ENCODE measurements around the gene CACNA2D3.
"Not testable (repeated sequence)": the region's sequence is repeated elsewhere in the genome, so short reads cannot be mapped to it uniquely, and the experiment has no call there.

The CACNA2D3 gene

DNA sequence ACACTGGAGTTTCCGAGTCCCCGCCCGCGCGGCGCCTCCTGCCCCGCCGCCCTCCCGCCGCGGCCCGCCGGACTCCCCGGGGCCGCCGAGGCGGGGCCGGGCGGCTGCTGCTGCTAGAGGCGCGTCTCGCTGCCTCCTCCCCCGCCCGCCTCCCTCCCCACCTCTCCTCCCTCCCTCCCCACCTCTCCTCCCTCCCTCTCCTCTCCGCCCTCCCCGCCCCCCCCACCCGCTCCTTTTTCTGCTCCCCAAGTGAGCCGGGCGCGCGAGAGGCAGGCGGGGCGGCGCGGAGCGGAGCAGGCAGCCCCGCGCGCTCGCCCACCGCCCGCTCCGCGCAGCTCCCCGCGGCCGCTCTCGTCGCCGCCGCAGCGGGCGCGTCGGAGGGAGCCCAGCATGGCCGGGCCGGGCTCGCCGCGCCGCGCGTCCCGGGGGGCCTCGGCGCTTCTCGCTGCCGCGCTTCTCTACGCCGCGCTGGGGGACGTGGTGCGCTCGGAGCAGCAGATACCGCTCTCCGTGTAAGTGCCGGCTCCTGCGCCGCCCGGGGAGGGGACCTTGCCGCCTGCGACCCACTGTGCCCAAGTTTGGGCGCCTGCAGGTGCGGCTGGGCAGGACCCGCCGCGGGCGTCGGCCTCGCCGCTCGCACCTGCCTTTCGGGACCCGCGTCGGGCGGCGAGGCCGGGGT is at the start of gene CACNA2D3:
TSS of gene CACNA2D3 (plus strand) at position 229 of the 679 bp plus-strand sequence.
- Mint-ChIP-seq H3K27ac (no peak within 1 kb of the TSS), H3K4me3 (no peak within 1 kb of the TSS), H3K9me3 (no peaks in the 10 kb centered on the region), H3K36me3 (ENCODE audit: low read depth) (no peaks in the 10 kb centered on the region), H3K4me1 (ENCODE audit: low read depth) (no peaks in the 10 kb centered on the region), H3K27me3 (peaks cover 65% of the 10 kb centered on the region)
- intact Hi-C loops (cut with micrococcal nuclease) = no loop called here

DNA sequence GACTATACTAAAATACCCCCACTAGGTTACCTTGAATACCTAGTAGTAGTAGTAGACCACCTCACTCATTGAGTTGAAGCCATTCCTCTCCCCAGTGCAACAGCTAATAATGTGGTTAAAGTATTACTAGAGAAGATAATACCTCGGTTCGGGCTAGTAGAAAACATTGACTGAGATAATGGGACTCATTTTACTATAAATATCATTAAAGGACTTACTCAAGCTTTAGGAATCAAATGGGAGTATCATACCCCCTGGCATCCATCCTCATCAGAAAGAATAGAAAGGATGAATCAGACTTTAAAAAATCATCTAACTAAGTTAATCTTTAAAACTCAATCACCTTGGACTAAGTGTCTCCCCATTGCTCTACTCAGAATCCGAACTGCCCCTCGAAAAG is 49.0 kb upstream of the CACNA2D3 start:
- H3K27ac Mint-ChIP-seq = no peak overlapping the region
- H3K4me3 Mint-ChIP-seq = no peak overlapping the region
- H3K4me1 Mint-ChIP-seq (ENCODE audit: low read depth) = peaks cover 8% of the 10 kb centered on the region
- H3K27me3 Mint-ChIP-seq = peaks cover 2% of the 10 kb centered on the region
- H3K9me3 Mint-ChIP-seq = peaks cover 21% of the 10 kb centered on the region
- intact Hi-C loops (cut with micrococcal nuclease) = no loop called here
- no peaks in the 10 kb centered on the region for H3K36me3 Mint-ChIP-seq (ENCODE audit: low read depth)

- peaks cover 9% of the 10 kb centered on the region for H3K27me3 Mint-ChIP-seq
- H3K9me3 Mint-ChIP-seq = no peaks in the 10 kb centered on the region
- H3K4me3 Mint-ChIP-seq = no peak overlapping the region
- intact Hi-C loops (cut with micrococcal nuclease) = no loop called here
- H3K36me3 Mint-ChIP-seq (ENCODE audit: low read depth) = no peaks in the 10 kb centered on the region
- no peak overlapping the region for H3K27ac Mint-ChIP-seq
- no peaks in the 10 kb centered on the region for H3K4me1 Mint-ChIP-seq (ENCODE audit: low read depth)
These were observed 43.0 kb upstream of the CACNA2D3 start for GRCh38 chr3:54079314-54079713.

- Mint-ChIP-seq H3K27ac (no peak overlapping the region), H3K36me3 (ENCODE audit: low read depth) (no peaks in the 10 kb centered on the region), H3K27me3 (peaks cover 12% of the 10 kb centered on the region), H3K4me3 (no peak overlapping the region), H3K9me3 (no peaks in the 10 kb centered on the region), H3K4me1 (ENCODE audit: low read depth) (no peaks in the 10 kb centered on the region)
- intact Hi-C loops (cut with micrococcal nuclease) = no loop called here
These were observed 42.5 kb upstream of the CACNA2D3 start for GRCh38 chr3:54079730-54080325.

DNA sequence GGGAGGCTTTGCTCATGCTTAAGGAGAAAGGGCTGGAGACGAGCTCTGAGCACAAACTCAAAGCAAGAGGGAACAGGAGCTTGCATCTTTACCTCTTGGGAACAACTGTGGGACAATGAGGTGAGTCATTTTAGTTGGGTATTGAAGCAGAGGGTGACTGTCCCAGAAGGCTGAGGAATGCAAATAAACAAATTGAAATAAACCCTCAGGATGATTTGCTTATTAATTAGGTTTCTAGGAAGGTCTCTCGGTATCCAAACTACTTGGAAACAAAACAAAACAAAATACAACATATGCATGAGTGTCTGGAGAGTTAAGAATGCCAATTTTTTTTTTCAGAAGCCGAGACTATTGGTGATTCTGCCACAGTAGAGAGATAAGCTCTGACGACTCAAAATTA is 38.4 kb upstream of the CACNA2D3 start:
- intact Hi-C loops (cut with micrococcal nuclease) = no loop called here
- no peaks in the 10 kb centered on the region for H3K4me1 Mint-ChIP-seq (ENCODE audit: low read depth)
- no peaks in the 10 kb centered on the region for H3K9me3 Mint-ChIP-seq
- no peak overlapping the region for H3K4me3 Mint-ChIP-seq
- H3K36me3 Mint-ChIP-seq (ENCODE audit: low read depth) = no peaks in the 10 kb centered on the region
- H3K27me3 Mint-ChIP-seq = peaks cover 45% of the 10 kb centered on the region
- H3K27ac Mint-ChIP-seq = no peak overlapping the region

DNA sequence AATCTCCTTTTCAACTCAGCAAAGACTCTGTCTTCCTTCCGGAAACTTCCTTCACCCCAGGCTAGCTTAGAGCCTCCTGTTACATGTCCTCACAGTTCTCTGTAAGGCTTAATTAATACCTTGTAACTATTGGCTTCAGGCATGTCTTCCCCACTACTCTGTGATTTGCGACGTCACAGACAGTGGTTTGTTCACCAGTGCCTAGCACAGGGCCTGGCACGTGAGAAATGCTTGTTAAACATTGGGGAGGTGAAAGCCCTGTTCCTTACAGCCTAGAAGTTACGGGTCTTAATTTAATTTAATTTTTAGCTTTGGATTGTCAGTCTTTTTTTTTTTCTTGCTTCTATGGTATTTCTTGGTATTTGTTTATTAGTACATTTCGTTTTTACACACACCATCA is 36.4 kb upstream of the CACNA2D3 start:
- Mint-ChIP-seq H3K9me3 (no peaks in the 10 kb centered on the region), H3K36me3 (ENCODE audit: low read depth) (no peaks in the 10 kb centered on the region)
- intact Hi-C loops (cut with micrococcal nuclease) = no loop called here

DNA sequence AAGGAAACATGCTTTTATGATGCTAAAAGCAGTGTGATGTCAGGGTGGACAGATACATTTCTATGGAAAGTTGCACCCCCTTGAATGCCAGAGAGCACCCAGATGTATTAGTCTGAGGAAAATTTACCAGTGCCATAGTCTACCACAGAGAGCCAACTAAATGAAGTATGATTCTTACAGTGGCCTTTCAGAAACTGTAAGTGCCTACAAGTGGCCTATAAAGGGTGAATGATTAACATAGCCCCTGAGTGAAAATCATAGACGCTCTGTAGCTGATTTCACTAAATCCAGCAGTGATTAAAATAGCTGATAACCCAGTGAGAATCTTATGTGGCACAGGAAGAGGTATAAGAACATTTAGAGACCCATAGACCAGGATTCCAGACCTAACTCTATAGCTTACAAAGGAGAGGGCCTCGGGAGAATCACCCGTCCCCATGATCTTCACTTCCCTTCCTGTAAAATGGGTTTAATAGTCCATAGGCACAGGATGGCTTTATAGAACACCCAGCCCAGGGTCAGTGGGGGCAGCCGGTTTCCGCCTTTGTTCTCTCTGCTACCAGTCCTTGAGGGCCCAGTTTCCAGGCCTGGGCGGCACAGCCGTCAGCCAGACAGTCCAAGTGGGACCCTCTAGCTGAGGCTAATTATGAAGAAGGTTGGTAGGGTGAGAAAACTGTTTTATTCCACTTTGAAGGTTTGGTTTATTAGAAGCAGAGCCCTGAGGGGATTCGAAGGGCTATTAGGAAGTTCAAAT is 35.5 kb upstream of the CACNA2D3 start:
- H3K27ac Mint-ChIP-seq = no peak overlapping the region
- intact Hi-C loops (cut with micrococcal nuclease) = no loop called here
- no peaks in the 10 kb centered on the region for H3K9me3 Mint-ChIP-seq
- peaks cover 46% of the 10 kb centered on the region for H3K27me3 Mint-ChIP-seq
- H3K36me3 Mint-ChIP-seq (ENCODE audit: low read depth) = no peaks in the 10 kb centered on the region
- H3K4me1 Mint-ChIP-seq (ENCODE audit: low read depth) = no peaks in the 10 kb centered on the region
- H3K4me3 Mint-ChIP-seq = no peak overlapping the region

More for the DNA sequence above, 36.4 kb upstream of the CACNA2D3 start:
- Mint-ChIP-seq H3K4me1 (ENCODE audit: low read depth) (no peaks in the 10 kb centered on the region), H3K27ac (no peak overlapping the region), H3K27me3 (peaks cover 46% of the 10 kb centered on the region), H3K4me3 (no peak overlapping the region)

- H3K9me3 Mint-ChIP-seq = no peaks in the 10 kb centered on the region
- H3K4me3 Mint-ChIP-seq = no peak overlapping the region
- H3K4me1 Mint-ChIP-seq (ENCODE audit: low read depth) = no peaks in the 10 kb centered on the region
- intact Hi-C loops (cut with micrococcal nuclease) = no loop called here
- no peaks in the 10 kb centered on the region for H3K36me3 Mint-ChIP-seq (ENCODE audit: low read depth)
- peaks cover 46% of the 10 kb centered on the region for H3K27me3 Mint-ChIP-seq
- H3K27ac Mint-ChIP-seq = no peak overlapping the region
These were observed 34.6 kb upstream of the CACNA2D3 start for GRCh38 chr3:54087581-54088410.

GRCh38 chr3:54093491-54094248 is 28.7 kb upstream of the CACNA2D3 start:
- H3K27ac Mint-ChIP-seq = no peak overlapping the region
- peaks cover 13% of the 10 kb centered on the region for H3K27me3 Mint-ChIP-seq
- H3K4me1 Mint-ChIP-seq (ENCODE audit: low read depth) = no peaks in the 10 kb centered on the region
- no peaks in the 10 kb centered on the region for H3K9me3 Mint-ChIP-seq
- no peaks in the 10 kb centered on the region for H3K36me3 Mint-ChIP-seq (ENCODE audit: low read depth)
- intact Hi-C loops (cut with micrococcal nuclease) = no loop called here
- H3K4me3 Mint-ChIP-seq = no peak overlapping the region

- H3K4me3 Mint-ChIP-seq = no peak overlapping the region
- no peaks in the 10 kb centered on the region for H3K9me3 Mint-ChIP-seq
- intact Hi-C loops (cut with micrococcal nuclease) = no loop called here
- H3K4me1 Mint-ChIP-seq (ENCODE audit: low read depth) = no peaks in the 10 kb centered on the region
- H3K27ac Mint-ChIP-seq = no peak overlapping the region
- H3K36me3 Mint-ChIP-seq (ENCODE audit: low read depth) = no peaks in the 10 kb centered on the region
- H3K27me3 Mint-ChIP-seq = peaks cover 8% of the 10 kb centered on the region
These were observed 27.4 kb upstream of the CACNA2D3 start for GRCh38 chr3:54094926-54095325.

DNA sequence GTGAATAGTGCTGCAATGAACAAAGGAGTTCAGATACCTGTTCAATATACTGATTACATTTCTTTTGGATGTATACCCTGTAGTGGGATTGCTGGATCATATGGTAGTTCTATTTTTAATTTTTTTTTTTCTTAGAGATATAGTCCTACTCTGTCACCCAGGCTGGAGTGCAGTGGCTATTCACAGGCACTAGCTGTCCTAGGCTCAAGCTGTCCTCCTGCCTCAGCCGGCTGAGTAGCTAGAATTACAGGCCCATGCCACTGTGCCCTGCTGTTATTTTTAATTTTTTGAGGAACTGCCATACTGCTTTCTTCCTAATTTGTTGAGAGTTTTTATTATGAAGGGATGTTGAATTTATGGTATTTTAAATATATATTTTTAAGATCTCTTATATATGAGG is 23.0 kb upstream of the CACNA2D3 start:
- intact Hi-C loops (cut with micrococcal nuclease) = no loop called here
- Mint-ChIP-seq H3K4me3 (no peak overlapping the region), H3K36me3 (ENCODE audit: low read depth) (no peaks in the 10 kb centered on the region), H3K4me1 (ENCODE audit: low read depth) (no peaks in the 10 kb centered on the region), H3K9me3 (no peaks in the 10 kb centered on the region), H3K27me3 (peaks cover 10% of the 10 kb centered on the region), H3K27ac (no peak overlapping the region)

DNA sequence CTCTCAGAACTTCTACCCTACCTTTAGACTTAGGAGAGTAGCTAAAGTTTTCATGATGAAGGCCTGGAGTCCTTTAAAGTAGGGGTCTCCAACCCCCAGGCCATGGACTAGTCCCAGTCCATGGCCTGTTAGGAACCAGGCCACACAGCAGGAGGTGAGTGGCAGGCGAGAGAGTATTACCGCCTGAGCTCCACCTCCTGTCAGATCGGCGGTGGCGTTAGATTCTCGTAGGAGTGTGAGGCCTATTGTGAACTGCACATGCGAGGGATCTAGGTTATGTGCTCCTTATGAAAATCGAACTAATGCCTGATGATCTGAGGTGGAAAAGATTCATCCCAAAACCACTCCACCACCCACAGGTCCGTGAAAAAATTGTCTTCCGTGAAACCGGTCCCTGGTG is 18.3 kb upstream of the CACNA2D3 start:
- peaks cover 9% of the 10 kb centered on the region for H3K27me3 Mint-ChIP-seq
- no peak overlapping the region for H3K27ac Mint-ChIP-seq
- no peak overlapping the region for H3K4me3 Mint-ChIP-seq
- H3K36me3 Mint-ChIP-seq (ENCODE audit: low read depth) = no peaks in the 10 kb centered on the region
- intact Hi-C loops (cut with micrococcal nuclease) = no loop called here
- no peaks in the 10 kb centered on the region for H3K9me3 Mint-ChIP-seq
- H3K4me1 Mint-ChIP-seq (ENCODE audit: low read depth) = no peaks in the 10 kb centered on the region

GRCh38 chr3:54116129-54116528 is 6.2 kb upstream of the CACNA2D3 start:
- H3K27ac Mint-ChIP-seq; intact Hi-C loops (cut with micrococcal nuclease); H3K36me3 Mint-ChIP-seq (ENCODE audit: low read depth); H3K4me3 Mint-ChIP-seq; H3K4me1 Mint-ChIP-seq (ENCODE audit: low read depth): not testable (repeated sequence)
- Mint-ChIP-seq H3K27me3 (peaks cover 38% of the 10 kb centered on the region), H3K9me3 (peaks cover 13% of the 10 kb centered on the region)

Measured in dendritic cell treated with granulocyte-macrophage colony-stimulating factor and Interleukin-4, amounts not matched to agents 40 ng/mL and 50 ng/mL, for 4 days (primary cell).